Measurements from ENCODE around the gene SORBS2.

The SORBS2 gene

DNA sequence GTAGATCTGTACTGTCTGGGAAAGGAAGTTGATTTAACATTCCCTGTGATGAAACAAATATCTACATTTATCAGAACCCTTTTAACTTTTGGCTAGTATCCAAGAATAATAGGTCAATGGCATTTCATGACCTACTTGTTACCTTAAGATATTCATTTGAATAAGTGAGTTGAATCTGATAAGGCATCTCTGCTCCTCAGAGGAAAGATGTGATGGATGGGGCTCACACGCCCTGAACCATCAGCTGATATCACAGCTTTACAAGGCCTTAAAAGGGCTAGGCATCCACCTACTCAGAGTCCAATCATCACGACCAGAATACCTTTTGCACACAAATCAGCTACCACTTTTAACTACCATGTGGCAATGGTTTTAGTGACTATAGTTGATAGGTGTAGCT is 186.5 kb downstream of the SORBS2 start:
- FAIRE-seq, result no peak

DNA sequence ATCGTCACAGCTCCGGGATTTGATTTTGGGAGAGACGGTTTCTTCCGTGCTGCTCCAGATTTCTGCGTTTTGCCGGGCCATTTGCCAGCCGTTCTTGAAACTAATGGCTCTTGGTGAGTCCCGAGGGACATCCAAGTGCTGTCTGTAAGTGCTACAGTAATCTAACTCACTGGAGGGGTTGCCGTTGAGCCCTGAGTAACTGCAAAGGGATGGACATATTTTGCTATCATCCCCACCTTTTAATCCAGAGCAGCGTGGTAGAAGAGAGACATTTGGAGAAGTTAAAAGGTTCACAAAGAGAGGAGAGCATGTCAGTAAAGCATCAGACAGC is 187.8 kb downstream of the SORBS2 start:
- FAIRE-seq, result no peak

DNA sequence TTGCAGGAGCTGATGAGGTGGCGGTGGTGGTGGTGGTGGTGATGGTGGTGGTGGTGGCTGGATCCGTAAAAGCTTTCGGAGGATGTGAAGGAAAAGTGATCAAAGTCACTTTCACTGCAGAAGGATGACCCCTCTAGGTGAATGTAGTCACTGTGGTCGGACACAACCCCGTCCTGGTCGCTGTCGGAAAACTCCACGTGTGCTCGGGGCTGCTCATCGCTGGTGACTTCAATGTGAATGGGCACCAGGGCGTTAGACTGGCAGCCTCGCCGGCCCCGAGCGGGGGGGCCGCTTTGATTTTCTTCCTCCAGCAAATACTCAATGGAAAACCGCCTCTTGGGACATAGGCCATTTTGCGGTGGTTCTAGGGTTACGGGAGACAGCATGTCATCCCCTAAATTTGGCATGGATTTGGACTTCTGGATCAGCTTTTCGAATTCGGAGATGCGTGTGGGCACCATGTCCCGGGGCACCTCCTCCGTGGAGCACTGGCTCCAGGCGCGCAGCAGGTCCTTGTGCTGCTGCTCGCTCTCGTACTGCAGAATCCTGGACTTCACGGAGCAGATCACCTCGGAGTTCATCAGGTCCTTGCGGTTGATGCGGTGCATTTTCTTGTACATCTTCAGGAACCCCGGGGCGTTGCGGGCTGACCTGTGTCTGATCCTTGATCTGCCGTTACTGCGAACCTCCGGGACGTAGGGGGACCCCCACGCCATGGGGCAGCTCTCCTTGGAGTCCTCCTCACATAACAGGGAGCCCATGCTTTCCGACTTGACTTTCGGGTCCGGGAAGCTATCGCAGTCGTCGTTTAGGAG is 188.3 kb downstream of the SORBS2 start:
- FAIRE-seq, result no peak

DNA sequence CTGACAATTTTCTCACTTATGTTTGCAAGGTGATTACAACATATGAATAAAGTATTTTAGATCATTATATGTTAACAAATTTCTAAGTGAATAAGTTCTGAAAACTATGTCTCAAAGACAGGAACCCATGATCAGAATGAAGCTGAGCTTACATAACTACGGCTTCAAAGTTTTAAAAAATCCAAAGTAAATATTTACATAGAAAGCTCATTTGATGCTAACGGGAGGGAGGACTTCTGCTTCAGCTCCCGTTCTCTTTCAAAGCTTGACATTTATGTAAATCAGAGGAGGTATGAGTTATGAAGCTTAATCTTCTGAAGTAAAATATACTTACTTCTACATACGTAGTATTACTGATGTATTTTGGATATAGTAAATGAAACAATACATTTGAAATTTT is 203.8 kb downstream of the SORBS2 start:
- no peak for FAIRE-seq

DNA sequence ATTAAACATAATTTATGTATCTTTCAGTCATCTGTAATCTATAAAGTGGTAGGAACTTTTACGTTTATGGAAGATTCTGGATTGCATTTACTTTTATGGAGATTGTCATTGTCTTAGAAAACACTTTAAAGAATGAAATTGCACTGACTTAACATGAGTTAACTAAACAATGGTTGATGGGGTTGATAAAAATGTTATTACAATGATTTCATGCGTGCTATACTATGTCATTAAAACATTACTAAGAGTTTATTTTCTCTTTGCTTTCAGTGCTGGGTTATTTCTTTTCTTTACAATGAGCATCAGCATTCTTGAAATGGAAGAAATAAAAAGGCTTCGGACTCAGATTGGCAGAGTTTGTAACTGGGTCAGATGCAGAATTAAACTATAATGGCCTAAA is 209.6 kb downstream of the SORBS2 start:
- no peak for FAIRE-seq

DNA sequence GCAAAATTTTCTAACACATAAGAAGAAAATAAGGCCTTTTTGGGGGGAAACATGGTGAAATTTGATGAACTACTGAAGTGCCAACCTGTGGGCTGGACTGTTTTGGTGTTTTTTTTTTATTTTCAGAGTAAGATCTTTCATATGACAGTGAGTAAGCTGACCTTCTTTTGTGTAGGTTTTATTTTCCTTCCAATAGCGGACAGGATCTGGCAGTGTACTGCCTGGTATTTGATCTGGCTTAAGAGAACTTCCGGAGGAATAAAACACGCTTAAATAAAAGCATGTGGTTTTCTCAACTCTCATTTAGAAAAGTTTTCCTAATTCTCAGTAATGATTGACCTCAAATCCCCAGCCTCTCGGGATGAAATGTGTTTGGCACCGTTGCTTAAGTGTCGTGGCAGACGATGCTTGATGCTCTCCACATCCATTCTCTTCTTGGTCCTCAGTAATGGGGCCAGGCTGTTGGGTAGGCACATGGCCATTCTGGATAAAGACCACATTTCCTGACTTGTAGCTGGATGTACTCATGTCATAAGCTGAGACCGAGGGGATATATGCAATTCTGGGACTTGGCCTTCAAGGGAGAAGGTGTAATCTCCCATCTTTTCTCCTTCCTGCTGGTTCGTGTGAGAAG is 211.1 kb downstream of the SORBS2 start:
- FAIRE-seq, result no peak

DNA sequence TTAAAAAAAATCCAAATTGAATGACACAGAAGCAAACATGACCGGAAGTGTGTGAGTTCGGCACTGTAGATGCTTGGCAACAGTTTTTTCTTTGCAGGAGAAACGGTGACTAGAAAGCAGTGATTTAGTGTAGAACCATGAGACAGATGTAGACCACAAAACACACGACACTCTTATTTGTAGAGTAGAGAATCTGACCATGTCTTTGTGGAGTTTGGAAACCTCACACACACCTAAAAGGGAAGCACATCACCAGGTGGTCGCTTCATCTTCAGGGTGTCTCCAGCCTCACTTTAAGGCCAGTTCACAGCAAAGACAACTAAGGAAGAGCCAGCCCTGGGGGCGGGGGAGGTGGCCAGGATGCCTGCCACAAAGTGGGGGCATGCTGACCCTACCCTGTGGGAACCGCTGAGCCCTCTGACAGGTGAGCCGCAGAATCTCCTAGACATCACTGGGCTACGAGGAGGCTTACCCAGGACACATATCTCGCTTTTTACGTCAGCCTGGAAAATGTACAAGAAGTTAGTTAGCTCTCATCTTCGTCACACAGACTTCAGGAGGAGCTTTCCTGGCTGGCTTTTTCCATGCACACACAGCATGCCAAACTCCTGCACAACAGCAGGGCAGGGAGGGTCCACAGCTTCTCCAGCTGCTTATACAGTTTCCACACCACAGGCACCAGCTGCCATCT is 212.3 kb downstream of the SORBS2 start:
- FAIRE-seq, result no peak

DNA sequence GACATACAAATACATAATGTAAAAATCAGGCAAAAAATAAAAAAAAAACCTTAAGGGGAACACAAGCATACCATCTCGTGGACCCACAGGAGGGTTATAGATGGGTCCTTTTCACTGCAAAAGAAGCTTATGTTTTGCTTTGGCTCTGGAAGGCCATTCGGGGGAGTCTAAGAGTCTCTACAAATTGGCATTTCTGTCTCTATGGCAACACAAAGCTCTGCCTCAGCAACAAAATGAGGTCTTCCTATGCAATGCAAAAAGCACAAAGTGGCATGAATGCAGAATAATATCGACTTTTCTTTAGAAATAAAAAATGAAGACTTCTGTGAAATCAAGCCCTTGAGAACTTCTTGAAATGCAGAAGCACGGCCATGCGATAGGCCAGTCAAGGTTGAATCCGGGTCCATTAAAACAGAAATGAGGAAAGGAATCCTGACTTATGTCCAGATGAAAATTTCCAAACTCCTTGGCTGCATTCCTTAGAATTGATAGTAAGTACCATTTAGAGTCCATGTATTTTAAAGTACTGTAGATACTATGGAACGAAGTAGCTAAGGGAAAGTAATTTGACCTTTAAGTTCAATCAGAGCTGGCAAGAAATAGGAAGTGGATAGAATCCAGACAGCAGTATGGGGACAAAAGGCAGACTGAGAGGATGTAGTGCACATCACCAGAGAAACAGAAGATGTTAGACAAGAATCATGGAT is 213.0 kb downstream of the SORBS2 start:
- FAIRE-seq, result no peak

DNA sequence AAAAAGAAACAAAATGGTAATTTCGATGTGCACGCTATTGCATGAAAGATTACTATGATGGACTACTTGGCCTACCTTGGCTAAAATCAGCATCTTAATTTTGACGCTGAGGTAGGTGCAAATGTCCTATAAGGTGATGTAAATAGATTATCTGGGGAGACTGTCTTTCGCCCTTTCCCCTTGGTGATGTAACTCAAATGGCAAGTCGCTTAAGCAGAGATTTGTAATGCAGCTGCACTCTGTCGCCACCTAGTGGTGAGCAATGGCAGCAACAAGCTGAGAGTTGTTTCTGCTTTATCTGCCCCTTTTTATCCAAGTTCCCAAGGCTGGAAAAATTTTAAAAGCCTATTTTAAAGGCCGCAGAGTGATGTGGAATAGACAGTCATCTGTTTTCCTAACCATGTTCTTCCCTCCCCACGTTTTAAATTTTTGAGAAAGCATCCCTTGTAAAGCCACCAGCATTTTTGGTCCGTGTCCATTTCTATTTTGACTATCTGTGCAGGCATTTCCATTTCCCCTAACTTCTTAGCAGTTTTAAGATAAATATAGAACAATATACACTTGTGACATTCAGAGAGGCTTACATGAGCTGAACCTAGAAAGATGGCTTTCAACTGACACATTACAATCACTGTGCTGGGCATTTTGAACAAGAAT is 214.3 kb downstream of the SORBS2 start:
- FAIRE-seq, result peak; percentile 34

DNA sequence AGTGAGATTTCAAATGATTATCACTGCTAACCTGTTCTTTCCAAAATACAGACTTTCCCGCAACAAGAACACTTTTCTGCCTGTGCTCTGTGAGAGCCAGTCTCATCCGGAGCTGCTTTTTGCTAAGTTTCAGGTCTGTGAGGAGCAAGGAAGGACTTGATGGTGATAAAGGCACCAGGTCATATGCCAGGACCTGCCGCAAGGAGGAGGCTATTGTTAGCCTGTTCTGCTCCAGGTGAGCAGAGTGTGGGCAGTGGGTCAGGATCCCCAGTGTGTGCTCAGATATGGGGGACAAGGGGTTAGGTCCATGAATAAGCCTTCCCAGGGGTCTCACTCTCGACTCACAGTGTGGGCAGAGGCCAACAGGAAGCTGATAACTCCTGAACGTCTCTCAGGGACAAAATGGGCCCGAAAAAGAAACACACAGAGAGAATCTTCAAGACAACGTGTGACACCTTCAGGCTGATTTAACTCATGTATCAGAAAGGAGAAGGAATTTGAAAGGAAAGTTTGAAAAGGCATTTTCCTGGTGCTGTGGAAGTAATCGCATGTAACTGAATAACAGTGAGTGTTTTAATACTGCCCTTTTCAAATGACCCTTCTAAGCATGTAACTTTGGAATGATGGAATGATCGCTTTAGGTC is 219.0 kb downstream of the SORBS2 start:
- FAIRE-seq, result no peak

DNA sequence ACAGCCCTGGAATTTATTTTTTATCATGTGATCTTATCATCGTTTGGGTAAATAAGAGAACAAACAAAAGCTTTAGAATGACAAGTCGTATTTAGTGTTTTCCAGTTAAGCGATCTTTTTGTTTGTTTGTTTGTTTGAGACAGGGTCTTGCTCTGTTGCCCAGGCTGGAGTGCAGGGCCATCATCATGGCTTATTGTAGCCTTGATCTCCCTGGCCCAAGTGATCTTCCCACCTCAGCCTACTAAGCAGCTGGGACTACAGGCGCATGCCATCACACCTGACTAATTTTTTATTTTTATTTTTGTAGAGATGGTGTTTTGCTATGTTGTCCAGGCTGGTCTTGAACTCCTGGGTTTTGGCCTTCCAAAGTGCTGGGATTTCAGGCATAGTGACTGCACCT is 219.6 kb downstream of the SORBS2 start:
- FAIRE-seq, result no peak

DNA sequence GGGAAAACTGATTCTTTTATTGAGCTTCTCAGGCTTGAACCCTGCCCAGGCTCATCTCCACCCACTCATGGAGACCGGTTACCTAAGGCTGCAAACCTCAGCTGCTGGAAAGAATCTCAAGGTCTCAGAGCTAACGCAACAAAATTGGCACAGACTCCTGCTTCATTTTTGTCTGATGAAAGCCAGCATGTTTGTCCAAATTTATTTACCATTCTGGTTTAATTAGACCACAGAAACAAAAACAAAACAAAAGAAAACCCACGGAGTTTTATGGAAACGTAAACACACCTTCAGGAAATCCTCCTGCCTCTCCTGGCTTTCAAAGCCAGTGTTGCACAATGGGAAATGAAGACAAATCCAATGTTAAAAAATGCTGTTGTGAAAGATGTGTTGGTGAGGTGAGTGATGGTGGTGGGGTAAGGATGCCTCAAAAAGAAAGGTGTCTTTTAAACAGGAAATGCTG is 220.3 kb downstream of the SORBS2 start:
- FAIRE-seq, result no peak

DNA sequence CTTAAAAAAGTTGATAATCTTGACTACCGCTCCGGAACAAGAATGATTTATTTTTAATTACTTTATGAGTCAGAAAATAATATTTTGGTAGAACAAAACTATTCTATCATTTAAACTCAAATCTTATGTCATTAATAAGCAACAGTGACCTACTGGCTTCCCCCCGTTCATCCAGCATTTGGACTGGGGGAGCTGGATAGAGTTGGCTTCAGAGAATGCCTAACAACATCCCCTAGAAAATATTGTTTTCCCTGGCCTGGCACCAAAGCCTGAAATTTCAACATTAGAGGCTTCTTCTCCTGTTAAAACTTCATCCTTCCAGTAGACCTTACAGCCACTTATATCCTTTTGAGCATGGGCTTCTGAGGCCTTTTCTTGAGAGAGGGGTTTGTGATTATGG is 221.0 kb downstream of the SORBS2 start:
- no peak for FAIRE-seq

DNA sequence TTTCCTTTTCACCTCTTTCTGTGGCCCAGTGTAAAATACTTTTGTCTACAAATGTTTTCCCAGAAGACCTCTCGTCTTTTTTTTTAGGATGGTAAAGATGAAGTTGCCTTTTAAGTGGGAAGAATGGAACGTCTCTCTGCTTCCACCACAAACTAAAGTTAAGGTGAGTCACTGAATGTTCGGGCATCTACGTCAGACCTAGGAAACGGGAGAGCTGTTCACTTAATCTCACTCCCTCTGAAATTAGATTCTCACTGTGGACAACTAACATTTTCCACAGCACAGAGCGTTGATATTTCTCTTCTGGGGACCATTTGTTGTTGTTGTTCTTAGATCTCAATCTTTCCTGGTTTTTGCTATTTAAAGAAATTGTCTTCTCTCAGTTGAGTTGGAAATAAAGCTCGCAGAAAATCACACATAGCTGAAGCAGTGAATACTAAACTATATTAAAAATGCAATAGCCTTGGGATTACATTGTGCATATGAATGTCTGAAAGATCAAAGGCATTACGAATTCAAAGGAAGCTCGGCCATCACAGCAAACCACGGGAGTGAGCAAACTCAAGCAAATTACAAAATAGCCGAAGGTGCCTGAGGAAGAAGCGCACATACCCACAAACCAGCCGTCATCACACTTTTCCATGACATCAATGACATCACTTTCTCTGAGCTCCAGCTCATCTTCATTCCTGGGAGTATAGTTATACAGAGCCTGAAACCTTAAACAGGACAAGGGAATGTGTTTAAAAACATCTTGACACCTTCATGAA is 222.7 kb downstream of the SORBS2 start:
- no peak for FAIRE-seq

DNA sequence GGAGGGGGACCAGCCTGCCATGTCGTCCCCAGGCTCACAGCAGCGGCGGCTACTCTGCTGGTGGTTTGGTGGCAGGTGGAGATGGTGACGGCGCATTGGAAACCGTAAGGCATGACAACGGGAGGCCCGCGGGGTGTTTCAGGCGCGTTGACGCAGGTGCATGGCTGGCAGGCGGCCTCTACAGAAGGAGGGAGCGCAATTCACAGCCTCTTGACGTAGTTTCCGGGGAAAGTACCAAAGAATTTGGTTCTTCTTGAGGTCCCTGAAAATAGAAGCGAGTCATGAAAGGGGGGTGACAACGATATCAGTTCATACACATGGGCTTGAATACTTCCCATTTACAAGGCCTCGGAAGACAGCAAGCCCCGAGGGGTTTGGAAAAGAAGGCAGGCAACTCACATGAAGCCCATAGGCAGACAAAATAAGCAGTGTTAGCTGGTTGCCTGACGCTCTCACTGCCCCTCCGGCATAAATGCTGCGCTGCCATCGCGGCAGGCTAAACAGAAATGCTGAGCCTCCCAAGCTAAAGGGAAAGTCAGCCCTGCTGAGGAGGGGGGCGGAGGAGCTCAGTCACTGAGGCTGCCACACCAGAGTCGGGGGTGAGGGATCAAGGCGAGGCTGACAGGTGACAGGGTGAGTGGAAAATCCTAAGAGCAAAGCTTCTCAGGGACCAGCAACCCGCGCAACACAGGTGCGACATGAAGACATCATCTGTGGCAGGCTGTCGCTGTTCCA is 224.4 kb downstream of the SORBS2 start:
- FAIRE-seq, result no peak

DNA sequence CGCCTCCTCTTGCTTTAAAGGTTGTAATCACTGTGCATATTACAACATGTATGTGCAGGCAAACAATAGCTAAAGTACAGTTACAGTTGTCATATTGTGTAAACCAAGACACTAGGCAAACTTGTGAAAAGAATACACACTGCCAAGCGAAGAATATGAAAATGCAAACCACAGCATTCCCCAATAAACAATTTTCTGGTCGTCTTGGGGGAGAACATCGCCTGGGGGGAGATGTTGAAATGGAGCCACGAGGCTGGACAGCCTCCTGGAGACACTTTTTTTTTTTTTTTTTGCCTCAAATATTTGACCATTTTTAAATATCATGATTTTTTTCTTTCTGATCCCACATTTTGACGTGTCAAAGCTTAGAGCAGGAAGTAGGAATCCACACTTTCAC is 225.0 kb downstream of the SORBS2 start:
- FAIRE-seq, result no peak

DNA sequence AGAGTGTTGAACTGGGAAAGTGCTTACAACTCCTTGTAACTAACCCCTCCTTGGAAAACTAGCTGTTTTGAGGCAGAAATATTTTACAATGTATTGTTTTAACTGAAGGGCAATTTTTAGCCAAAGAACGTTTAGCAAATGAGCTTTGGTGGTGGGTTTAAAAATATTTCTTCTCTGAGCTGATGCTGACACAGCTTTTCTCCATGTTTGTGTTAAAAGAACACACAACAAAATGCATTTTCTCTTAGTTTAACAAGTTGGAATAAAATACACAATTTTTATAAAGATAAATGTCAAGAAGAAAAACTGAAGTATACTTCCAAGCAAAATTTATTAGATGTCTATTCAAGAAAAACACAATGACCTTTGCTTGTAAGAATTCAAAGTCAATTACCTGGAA is 226.8 kb downstream of the SORBS2 start:
- no peak for FAIRE-seq

DNA sequence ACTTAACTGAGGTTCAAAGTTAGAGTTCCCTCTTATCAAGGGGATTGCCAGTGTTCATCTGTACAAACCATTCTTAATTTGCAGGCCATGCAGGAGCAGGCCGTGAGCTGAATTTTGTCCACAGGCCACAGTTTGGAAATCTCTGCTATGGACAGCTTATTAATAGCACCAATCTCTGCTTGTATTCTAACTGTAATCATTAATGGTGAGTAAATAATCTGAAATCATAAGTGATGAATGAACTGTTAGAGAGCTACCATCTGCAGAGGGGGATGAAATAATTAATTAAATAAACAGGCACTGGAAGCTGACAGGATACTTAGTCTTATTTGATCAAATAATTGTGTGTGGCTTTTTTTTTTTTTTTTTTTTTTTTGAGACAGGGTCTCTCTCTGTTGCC is 228.2 kb downstream of the SORBS2 start:
- FAIRE-seq, result no peak

DNA sequence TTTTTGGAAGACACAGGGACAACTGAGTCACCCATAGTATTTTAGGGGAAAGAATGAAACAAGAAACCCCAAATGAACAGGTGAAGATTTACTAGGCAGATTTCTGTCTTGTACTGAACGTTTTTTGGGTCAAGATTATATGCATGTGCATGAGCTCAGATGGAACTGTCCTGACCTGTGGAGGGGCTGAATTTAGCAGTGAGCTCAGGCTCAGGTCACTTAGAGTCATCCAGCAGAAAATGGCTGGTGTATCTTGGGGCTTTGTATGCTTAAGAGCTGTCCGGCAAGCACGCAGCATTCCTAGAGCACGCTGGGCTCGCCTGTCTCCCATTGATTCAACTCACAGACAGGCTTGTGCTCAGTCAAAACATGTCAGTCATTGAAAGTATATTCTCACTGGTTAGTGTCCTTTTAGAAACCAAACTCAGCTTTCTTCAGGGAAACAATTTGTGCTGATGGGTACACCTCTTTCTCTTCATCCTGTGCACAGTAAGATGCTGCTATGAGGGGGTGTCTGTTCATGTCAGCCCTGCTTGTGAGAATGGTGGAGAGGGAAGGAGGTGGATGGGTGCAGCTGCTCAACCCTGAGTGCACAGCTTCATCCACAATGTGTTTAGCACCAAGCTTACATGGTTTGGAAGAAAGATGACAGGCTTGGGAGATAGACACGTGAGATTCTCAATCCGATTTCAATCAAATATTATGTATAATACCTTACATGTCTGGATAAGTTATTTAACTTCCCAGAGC is 229.2 kb downstream of the SORBS2 start:
- FAIRE-seq, result no peak

DNA sequence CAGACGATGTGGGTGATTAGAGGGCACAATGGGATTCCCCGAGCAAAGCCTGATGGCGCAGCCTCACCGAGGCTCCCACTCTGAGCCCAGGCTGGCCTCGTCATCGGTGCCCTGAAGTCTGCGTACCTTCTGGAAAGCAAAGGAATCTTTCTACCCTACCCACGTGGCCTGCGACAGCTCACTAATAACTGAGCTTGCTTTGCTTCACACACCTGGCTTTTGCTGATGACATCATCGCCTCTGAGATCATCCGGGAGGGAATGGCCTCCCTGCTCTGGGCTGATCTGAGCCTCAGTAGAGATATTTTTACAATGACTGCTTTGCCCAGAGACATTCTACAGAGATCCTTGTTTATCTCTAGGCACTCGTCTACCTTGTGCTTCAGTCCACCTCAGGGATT is 231.3 kb downstream of the SORBS2 start:
- no peak for FAIRE-seq
